Measurements from ENCODE around the gene DEPP1.

The DEPP1 gene

DNA sequence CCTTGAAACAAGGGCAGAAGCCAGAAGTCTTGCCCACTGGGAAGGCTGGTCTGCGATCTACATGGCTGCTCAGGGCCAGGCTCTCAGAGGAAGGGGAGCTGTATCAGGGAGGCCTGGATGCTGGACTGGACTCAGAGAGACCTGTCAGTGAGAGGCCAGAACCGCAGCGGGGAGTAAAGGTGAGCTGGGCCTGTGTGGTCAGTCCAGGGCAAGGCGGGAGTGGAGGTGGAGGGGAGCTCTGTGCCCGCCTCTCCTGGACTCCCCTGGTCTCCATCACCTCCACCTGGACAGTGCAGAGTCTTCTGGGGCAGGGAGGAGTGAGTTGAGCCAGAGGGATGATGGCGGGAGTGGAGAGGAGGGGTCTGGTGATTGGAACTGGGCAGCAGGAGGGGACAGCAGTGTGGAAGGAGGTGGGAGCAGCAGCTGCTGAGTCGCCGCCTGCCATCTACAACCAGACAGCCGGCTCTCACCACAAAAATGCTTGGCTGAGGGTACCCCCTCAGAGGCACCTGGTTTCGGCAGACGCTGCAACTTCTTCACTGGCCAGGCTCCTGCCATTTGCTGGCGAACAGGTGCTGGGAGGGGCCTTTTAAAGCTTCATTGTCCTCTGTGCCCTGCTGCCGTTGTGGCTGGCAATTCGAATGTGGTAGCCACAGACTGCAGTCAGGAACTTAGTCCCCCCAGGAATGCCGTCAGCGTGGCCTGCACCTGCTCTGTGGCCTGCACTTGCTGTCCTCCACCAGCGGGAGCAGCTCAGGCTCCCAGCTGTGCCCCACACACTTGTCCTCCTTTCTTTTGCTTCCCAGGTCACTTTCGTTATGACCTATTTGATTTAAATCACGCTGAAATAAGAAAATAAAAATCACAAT is 15.5 kb downstream of the DEPP1 start:
- no peak for DNase-seq (ENCODE audit: extremely low read depth, low read depth)
- TF ChIP-seq, protein P1, sequence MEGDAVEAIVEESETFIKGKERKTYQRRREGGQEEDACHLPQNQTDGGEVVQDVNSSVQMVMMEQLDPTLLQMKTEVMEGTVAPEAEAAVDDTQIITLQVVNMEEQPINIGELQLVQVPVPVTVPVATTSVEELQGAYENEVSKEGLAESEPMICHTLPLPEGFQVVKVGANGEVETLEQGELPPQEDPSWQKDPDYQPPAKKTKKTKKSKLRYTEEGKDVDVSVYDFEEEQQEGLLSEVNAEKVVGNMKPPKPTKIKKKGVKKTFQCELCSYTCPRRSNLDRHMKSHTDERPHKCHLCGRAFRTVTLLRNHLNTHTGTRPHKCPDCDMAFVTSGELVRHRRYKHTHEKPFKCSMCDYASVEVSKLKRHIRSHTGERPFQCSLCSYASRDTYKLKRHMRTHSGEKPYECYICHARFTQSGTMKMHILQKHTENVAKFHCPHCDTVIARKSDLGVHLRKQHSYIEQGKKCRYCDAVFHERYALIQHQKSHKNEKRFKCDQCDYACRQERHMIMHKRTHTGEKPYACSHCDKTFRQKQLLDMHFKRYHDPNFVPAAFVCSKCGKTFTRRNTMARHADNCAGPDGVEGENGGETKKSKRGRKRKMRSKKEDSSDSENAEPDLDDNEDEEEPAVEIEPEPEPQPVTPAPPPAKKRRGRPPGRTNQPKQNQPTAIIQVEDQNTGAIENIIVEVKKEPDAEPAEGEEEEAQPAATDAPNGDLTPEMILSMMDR (IDR thresholded peaks at IDR 0.05; ENCODE audit: low read depth, low read length): no peak; the same call in none of the 2 replicates

DNA sequence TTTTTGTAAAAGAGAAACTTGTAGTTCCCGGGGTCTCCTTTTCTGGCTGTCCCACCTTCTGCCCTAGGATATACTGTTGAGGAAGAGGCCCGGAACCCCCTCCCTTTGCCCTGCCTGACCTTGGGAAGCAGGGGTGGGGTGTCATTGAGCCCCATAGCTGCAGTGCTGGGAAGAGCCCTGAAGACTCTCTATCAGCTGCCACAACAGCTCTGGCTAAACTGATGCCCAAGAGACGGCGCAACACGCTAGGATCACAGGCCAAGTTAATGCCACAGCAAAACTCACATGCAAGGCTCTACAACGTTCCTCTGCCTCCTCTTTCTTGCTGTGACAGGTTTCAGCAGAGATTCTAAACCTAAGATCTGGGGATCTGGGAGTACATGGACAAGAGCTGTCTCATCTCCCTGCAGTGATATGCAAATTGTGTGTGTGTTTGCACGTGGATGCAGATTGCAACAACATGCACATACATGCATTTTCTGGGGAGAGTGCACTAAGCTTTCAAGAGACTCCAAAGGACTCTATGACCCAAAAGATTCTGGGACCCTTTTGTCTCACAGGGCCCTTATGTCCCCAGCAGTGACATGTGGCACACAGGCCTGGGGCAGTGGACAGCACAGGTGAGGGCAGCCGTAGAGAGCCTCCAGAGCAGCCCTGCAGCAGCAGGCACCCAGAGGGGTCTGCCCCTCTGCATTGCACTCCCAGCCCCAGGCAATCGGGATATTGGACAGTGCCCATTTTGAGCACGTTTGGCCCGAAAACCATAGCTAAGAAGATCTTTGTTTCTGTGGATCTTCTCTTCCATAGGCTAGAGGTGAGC is 16.5 kb downstream of the DEPP1 start:
- TF ChIP-seq, protein P1 (IDR thresholded peaks at IDR 0.05; ENCODE audit: low read depth, low read length): no peak

DNA sequence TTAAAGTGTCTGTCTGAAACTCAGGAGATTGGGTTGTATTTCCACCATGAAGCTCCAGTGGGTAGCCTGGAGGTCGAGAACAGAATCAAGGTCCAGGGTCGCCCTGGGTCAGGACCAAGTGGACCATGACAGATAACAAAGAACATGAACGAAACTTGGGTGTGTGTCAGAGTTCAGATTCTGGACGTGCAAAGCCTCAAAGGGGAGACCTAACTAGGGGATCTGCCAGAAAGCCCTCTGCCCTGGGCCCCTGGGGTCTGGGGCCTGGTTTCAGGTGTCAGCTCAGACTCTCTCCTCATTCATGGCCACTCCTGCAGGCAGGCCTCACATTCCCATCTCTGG is 17.4 kb downstream of the DEPP1 start:
- TF ChIP-seq, protein P1 (IDR thresholded peaks at IDR 0.05; ENCODE audit: low read depth, low read length): no peak

More for the DNA sequence above, 16.5 kb downstream of the DEPP1 start:
- DNase-seq (ENCODE audit: extremely low read depth, low read depth): no peak

DNA sequence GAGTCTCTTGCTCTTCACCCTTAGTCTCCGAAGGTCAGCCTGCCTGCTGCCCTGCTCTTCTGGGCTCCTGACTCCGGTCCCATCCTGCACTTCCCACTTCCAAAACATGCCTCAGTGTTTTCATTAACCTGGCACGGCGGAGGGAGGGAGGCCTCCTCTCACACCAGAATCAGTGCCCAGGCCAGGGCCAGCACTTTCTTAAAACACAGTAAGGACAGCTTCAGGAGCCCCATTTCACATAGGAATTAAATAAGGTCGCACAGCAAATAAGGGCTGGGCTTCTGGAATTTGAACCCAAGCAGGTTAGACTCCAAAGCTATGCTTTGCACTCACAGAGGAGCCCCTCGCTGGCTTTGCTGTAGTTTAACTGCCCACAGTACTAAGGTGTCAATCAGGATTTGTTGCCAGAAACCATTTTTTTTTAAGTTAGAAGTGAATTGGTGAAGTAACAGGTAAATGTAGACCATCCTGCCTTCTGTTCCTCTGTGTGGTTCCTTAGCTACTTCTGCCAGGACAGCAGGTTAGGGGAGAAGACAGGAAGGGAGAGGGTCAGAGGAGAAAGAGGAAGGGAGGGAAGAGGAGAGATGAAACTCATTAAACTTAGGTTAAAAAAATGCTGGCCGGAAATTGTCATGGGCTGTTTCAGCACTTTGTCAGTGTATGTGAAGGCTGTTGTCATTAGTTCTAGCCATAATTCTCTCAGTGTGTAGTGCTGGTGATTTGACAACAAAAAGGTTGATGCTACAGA is 18.0 kb downstream of the DEPP1 start:
- no peak for DNase-seq (ENCODE audit: extremely low read depth, low read depth)
- TF ChIP-seq, protein P1 (IDR thresholded peaks at IDR 0.05; ENCODE audit: low read depth, low read length): no peak

More for the DNA sequence above, 17.4 kb downstream of the DEPP1 start:
- DNase-seq (ENCODE audit: extremely low read depth, low read depth): no peak

DNA sequence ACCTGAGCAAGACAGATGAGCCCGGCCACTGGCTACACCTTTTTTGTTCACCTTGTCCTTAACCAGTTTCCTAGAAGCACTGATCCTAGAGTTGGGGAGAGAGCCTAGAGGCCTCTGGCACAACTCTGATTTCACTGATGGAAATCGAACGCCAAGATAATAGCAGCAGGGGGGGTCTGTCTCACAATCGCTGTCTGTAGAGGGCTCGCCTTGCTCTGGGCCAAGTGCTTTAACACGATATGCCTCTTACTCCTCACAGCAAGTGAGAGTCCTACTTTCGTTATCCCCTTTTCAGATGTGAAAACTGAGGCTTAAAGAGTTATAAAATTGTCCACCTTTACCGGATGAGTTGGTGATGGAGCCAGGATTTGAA is 18.5 kb downstream of the DEPP1 start:
- DNase-seq (ENCODE audit: extremely low read depth, low read depth): no peak
- TF ChIP-seq, protein P1 (IDR thresholded peaks at IDR 0.05; ENCODE audit: low read depth, low read length): no peak

DNA sequence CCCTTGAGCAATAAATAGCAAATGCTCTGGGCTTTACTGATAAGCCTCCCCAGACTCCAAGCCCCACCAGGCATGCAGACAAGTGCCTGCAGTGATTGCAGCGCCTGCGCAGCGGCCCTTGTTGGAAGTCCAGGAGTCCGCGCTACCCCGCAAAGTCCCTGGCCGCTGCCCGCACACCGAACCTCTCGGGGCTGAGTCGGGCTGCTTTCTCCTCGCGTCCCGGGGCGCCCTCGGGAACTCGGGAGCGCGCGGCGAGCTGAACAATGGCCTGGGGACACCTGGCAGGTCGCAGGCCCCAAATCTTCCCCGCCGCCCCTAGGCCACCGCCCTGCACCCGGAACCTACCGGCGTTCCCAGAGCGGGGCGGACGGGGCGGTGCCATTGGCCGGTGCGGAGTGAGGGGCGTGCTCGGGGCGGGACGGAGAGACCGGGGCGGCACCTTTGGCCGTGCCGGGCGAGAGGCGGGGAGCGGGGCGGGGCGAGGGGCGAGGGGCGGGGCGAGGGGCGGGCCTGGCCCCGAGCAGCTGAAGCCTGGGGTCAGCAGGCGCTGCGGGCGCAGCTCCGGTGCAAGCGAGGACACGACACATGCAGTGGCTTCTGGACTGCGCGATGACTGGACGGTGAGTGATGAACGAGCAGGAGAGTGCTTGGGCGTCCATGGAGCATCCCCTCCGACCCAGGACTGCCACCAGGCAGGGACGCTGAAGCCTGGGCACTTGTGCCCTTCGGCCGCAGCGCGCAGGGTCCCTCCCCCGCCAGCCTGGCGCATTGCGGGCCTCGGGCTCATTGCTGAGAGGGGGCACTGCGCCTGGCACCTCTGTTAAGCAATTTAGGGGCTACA is 19.1 kb downstream of the DEPP1 start, which contains the start of gene RASSF4:
Gene RASSF4 (plus strand): TSS at position 556 of the 841 bp plus-strand sequence. CDS start 10,401 bp downstream, outside the sequence.
- TF ChIP-seq, protein P1 (IDR thresholded peaks at IDR 0.05; ENCODE audit: low read depth, low read length): no peak

More for the DNA sequence above, 19.1 kb downstream of the DEPP1 start, which contains the start of gene RASSF4:
- DNase-seq (ENCODE audit: extremely low read depth, low read depth): no peak

Measured in AG09319 (cell line).